ENCODE results near the gene ENTPD7. TPM values are rescaled to one million over a fixed set of nuclear protein-coding genes. Genes with fewer than 3 reads are reported as not detected.

ENTPD7 gene
- total RNA-seq, 1 donor from 2014 or later, result 22.9 TPM

DNA sequence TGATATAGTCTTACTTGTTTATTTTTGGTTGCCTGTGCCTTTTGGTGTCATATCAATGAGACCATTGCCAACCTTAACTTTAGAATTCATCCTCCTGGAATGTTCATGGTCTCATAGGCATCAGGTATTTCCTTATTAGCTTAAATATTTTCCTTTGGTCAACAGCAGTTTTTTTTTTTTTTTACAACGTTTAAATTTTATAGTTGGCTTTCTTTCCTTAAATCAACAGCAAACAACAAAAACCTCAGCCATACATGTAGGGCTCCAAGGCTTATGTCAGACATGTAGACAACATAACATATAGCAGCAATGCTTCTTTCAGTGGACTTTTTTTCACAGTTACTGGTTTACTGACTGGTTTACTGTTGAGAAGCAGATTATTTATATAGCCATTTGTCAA, 22.7 kb downstream of the ENTPD7 start:
- no peaks in the 10 kb centered on the region for H3K27me3 Mint-ChIP-seq
- TF ChIP-seq, protein P1, sequence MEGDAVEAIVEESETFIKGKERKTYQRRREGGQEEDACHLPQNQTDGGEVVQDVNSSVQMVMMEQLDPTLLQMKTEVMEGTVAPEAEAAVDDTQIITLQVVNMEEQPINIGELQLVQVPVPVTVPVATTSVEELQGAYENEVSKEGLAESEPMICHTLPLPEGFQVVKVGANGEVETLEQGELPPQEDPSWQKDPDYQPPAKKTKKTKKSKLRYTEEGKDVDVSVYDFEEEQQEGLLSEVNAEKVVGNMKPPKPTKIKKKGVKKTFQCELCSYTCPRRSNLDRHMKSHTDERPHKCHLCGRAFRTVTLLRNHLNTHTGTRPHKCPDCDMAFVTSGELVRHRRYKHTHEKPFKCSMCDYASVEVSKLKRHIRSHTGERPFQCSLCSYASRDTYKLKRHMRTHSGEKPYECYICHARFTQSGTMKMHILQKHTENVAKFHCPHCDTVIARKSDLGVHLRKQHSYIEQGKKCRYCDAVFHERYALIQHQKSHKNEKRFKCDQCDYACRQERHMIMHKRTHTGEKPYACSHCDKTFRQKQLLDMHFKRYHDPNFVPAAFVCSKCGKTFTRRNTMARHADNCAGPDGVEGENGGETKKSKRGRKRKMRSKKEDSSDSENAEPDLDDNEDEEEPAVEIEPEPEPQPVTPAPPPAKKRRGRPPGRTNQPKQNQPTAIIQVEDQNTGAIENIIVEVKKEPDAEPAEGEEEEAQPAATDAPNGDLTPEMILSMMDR (conservative IDR thresholded peaks at IDR 0.05), result no peak
- DNase-seq (ENCODE audit: extremely low spot score, unreplicated experiment), result no peak
- no peaks in the 10 kb centered on the region for H3K4me1 Mint-ChIP-seq (ENCODE audit: unreplicated experiment)
- H3K36me3 Mint-ChIP-seq, result peaks cover 16% of the 10 kb centered on the region
- no peaks in the 10 kb centered on the region for H3K9me3 Mint-ChIP-seq
- no peak overlapping the region for H3K4me3 Mint-ChIP-seq
- H3K27ac Mint-ChIP-seq, result no peak overlapping the region

DNA sequence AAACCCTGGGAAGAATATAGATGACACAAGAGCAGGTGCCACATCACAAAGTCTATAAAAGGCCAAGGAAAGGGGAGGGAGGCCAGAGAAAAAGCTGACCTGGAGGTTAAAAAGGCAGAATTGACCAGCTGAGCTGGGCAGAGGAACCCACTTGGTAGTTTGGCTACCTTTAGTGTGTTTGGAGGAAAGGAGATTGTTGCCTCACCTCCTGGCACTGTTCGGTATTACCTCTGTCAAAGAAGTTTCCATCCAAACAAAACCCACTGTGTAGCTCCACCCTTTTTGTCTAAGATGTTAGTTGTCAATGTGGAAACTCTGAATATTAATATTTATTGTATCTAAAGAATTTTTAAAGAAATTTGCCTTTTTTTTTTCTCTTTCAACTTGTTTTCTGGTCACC, 23.4 kb downstream of the ENTPD7 start:
- H3K4me1 Mint-ChIP-seq (ENCODE audit: unreplicated experiment), result no peaks in the 10 kb centered on the region
- TF ChIP-seq, protein P1 (conservative IDR thresholded peaks at IDR 0.05), result peak; percentile 53
- H3K27me3 Mint-ChIP-seq, result no peaks in the 10 kb centered on the region
- H3K27ac Mint-ChIP-seq, result no peak overlapping the region
- no peak overlapping the region for H3K4me3 Mint-ChIP-seq
- no peak for DNase-seq (ENCODE audit: extremely low spot score, unreplicated experiment)
- no peaks in the 10 kb centered on the region for H3K9me3 Mint-ChIP-seq
- H3K36me3 Mint-ChIP-seq, result peaks cover 16% of the 10 kb centered on the region

DNA sequence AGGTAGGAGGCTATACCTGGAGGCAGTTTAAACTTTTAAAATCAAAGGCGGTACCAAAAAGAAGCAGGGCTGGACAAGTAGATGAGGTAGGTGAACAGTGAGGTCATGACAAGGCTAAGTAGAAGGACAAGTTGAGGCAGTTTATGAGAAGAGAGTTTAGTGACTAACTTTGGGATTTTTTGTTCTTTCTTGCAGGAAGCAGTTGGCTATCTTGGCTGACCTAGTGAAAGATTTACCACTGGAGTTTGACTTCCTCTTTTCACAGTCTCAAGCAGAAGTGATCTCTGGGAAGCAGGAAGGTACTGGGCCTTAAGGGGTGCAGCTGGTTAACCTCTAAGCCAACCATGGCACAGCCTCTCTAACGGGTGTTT, 26.3 kb downstream of the ENTPD7 start:
- Mint-ChIP-seq H3K4me1 (ENCODE audit: unreplicated experiment) (no peaks in the 10 kb centered on the region), H3K27ac (peak overlapping the region; percentile 44), H3K27me3 (no peaks in the 10 kb centered on the region), H3K9me3 (no peaks in the 10 kb centered on the region), H3K4me3 (no peak overlapping the region), H3K36me3 (peaks cover 10% of the 10 kb centered on the region)
- DNase-seq (ENCODE audit: extremely low spot score, unreplicated experiment), result no peak
- TF ChIP-seq, protein P1 (conservative IDR thresholded peaks at IDR 0.05), result no peak

DNA sequence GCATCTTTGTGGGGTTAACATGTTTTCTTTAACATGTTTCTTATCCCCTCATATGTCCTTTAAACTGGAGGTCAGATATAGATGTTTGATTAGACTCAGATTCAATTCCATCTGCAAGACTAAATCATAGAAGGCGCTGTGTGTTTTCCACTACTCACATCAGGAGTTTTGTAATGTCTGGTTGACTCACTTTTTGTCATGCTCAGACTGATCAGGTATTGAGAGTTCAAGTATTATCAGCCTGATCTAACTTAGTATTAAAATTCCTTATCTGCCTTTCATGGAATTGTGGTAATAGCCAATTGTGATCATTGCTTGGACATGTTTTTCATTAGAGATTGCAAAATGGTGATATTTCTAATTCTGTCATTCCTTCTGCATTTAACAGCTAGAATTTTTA, 30.2 kb downstream of the ENTPD7 start:
- no peak for DNase-seq (ENCODE audit: extremely low spot score, unreplicated experiment)
- H3K27ac Mint-ChIP-seq, result no peak overlapping the region
- H3K27me3 Mint-ChIP-seq, result no peaks in the 10 kb centered on the region
- H3K4me3 Mint-ChIP-seq, result no peak overlapping the region
- H3K9me3 Mint-ChIP-seq, result no peaks in the 10 kb centered on the region
- peaks cover 24% of the 10 kb centered on the region for H3K36me3 Mint-ChIP-seq
- TF ChIP-seq, protein P1 (conservative IDR thresholded peaks at IDR 0.05), result no peak
- H3K4me1 Mint-ChIP-seq (ENCODE audit: unreplicated experiment), result no peaks in the 10 kb centered on the region

DNA sequence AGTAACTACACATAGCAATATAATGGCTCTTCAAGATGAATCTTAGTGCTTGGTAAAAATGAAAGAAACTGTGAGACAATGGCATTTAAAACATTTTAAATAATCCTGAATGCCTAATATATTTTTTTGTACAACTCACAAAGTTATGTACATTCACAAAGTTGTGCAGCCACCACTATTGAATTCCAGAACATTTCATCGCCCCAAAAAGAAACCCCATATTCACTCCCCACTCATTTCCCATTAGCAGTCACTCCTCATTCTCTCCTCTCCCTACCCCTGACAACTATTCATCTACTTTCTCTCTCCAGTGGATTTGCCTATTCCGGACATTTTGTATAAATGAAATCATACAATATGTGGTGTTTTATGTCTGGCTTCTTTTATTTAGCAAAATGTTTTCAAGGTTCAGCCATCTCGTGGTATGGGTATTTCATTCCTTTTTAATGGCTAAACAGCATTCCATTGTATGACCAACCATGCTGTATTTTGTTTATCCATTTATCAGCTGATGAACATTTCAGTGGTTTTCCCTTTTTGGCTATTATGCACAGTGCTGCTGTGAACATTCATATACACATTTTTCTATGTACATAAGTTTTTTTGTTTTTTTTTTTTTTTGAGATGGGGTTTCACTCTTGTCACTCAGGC, 34.7 kb downstream of the ENTPD7 start:
- Mint-ChIP-seq H3K27ac (no peak overlapping the region), H3K36me3 (peaks cover 44% of the 10 kb centered on the region), H3K9me3 (no peaks in the 10 kb centered on the region), H3K27me3 (no peaks in the 10 kb centered on the region), H3K4me1 (ENCODE audit: unreplicated experiment) (no peaks in the 10 kb centered on the region), H3K4me3 (no peak overlapping the region)
- DNase-seq (ENCODE audit: extremely low spot score, unreplicated experiment), result no peak
- TF ChIP-seq, protein P1 (conservative IDR thresholded peaks at IDR 0.05), result no peak

DNA sequence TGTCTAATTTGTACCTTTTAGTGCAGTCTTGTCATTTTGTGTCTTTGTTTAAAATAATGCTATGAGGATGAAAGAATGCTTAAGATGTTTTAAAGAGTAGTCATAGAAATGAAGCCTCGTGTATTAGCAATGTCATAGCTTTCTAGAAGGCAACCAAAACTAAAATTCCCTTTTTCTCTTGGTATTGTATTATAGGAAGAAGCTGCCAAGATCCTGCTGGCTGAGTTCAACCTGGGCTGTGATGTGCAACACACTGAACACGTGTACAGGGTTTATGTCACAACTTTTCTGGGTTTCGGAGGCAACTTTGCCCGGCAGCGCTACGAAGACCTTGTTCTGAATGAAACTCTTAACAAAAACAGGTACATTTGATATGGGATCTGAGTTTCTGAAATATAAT, 36.5 kb downstream of the ENTPD7 start:
- TF ChIP-seq, protein P1 (conservative IDR thresholded peaks at IDR 0.05), result no peak
- Mint-ChIP-seq H3K27ac (no peak overlapping the region), H3K27me3 (no peaks in the 10 kb centered on the region), H3K4me1 (ENCODE audit: unreplicated experiment) (no peaks in the 10 kb centered on the region), H3K36me3 (peaks cover 58% of the 10 kb centered on the region), H3K4me3 (no peak overlapping the region), H3K9me3 (no peaks in the 10 kb centered on the region)
- no peak for DNase-seq (ENCODE audit: extremely low spot score, unreplicated experiment)

Data from type B pancreatic cell (in vitro differentiated cells).